COLO668 (cell line): ENCODE results near the gene PKN2.
"Not testable (repeated sequence)": the region's sequence is repeated elsewhere in the genome, so short reads cannot be mapped to it uniquely, and the experiment has no call there.

Source experiments
- DNase-seq: peaks from one replicate; lab custom pipeline; 2025; ENCODE audit not compliant: unreplicated experiment; lab: John Stamatoyannopoulos, UW

Gene PKN2

DNA sequence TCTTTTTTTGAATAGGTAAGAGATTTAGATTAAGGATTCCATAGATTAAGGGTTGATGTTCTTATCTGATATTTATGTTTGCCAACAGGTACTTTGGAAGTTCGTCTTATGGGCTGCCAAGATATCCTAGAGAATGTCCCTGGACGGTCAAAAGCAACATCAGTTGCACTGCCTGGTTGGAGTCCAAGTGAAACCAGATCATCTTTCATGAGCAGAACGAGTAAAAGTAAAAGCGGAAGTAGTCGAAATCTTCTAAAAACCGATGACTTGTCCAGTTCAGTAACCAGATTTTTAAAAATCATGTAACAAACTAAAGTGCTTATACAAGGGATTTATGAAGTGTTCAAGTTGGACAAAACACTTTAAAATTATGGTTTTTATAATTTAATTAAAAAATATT, 100.5 kb downstream of the PKN2 start:
- DNase-seq, result no peak

DNA sequence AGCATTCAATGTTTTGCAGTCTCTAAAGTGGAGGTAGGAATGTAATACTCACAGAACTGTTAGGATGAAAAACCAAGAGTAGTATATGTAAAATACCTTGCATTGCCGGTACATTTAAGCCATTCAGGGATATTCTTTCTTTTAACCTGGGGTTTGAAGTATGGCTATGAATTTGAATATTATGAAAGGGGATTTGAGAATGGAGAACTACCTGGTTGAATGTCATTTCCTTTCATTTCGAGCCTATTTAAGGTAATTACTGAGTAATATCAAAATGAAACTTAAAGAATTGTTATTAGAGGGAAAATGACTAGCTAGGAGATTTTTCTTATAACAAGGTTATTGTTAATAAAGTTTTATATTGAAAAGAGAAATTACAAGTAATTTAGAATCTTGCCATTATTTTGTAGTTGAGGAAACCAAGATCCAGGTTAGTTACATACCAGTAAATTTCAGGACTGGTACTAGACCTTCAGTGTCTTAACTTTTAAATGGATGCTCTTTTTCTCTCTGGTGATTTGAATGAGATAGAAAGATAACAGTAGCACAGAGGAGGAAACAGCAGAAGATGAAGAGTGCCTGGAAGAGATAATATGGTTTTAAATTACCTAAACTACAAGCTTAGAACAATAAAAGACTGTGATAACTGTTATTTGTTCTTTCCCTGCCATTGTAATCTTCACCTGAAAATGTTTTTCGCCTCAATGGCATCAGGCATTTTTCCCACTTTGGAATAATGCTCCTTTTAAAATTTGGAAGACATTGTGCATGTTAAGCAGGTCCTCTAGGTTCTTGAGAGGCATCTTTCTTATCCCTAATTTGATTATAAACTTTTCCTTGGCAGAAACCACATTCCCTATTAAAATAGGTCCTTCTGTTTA, 103.2 kb downstream of the PKN2 start:
- DNase-seq, result no peak

DNA sequence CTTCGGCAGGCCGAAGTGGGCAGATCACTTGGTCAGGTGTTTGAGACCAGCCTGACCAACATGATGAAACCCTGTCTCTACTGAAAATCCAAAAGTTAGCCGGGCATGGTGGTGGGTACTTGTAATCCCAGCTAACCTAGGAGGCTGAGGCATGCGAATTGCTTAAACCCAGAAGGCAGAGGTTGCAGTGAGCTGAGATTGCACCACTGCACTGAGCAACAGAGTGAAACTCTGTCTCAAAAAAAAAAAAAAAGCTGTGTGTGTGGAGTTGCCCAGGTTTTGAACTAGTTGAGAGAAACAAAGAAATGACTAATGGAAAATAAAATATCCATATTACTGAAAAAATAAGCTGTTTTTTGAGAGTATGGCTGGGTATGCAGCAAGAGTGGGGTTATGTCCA, 107.1 kb downstream of the PKN2 start:
- DNase-seq, result no peak

DNA sequence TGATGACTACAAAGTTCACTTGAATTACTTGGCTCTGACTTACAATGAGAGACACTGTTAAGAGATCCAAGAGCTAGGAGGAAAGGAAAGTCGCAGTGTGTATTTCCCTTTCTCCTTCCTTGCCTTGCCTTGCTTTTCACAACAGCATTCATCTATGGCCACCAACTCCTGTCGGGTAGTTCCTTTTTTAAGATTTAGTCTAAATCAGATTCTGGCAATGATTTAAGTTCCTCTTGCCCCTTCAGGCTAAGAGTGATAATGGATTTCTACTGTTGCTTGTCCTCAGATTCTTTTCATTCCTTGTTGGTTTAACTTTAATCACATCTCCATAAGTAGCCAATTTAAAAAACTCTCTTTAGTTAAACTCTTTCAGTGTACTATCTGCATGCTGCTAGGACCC, 115.4 kb downstream of the PKN2 start:
- DNase-seq, result no peak

DNA sequence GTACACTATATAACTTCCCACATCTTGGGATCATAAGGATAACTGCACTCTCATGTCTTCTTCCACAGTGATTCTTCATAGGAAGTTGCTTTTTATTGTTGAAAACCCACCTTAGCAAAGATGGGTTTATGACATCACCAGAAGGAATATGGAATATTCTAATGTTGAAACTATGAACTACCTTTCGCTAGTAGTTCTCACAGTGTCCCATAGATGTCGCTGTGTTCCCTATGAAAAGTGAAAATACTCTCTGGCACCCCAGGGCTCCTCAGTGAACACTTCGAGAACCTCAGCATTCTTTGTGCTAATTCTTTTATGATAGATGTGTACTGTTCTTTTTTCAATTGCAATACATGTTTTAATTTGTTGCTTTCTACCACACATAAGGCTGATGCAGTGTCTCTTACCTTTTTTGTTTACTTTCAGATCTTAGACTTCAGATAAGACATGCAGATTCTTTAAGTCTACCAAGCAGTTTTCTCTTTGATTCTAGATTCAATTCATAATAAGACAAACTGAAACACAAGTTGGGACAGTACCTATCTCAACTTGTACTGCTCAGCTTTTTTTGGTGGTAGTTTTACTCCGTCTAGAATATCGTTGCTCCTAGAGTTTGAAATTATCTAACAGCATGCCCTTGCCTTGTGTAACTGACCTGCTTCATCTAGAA, 116.4 kb downstream of the PKN2 start:
- peak; percentile 18 for DNase-seq

DNA sequence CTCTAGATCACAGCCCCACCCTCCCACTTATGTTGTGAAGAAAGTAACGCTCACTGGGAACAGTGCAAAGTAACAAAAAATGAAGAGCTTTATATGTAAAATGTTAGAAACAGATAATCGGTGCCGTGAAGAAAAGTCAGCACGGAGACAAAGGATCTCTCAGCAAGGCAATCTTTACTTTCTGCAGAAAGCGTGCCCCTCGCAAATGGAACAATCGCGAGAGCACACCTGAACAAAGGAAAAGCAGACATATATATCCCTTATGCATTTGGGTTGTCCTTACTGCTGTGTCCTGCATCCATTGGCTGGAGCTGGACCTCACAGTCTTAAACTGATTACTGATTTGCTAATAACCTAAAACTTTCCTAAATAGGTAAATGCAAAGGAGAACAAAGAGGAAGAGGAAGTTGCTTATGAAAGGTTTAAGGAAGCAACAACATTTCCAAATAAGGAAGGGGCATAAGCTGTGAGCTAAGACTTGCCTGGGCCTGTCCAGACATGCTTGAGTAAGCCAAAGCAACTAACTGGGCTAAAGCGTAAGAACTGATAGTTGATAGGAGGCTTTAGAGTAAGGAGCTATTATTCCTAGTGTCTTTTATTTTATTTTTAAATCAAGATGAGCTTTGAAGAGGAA, 117.6 kb downstream of the PKN2 start:
- no peak for DNase-seq

DNA sequence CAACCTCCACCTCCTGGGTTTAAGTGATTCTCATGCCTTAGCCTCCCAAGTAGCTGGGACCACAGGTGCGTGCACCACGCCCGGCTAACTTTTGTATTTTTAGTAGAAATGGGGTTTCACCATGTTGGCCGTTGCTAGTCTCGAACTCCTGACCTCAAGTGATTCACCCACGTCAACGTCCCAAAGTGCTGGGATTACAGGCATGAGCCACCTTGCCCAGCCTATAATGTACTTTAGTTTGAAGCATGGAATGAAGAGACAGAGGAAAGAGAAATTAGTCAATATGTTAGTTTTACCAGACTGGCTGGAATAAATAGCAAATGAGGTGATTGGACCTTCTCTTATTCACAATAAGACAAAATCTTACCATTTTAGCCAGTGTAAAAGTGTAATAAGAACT, 118.3 kb downstream of the PKN2 start:
- DNase-seq, result no peak

DNA sequence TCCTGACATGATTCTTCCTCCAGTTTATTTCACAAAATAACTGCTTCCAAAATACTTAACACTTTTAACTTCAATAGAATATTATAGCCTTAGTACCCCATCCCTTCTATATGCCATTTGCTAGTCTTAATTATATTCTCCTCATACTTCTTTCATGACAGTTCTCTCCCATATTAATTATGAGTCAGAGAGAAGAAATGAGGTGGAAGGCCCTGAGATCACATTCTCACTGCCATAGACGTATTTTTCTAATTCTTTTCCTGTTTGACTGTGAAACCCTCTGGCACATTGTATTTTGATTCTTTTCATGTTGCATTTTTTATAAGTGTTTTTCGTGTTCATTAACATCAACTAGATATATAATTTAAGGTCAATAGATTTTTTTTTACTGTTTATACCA, 118.9 kb downstream of the PKN2 start:
- DNase-seq, result no peak

DNA sequence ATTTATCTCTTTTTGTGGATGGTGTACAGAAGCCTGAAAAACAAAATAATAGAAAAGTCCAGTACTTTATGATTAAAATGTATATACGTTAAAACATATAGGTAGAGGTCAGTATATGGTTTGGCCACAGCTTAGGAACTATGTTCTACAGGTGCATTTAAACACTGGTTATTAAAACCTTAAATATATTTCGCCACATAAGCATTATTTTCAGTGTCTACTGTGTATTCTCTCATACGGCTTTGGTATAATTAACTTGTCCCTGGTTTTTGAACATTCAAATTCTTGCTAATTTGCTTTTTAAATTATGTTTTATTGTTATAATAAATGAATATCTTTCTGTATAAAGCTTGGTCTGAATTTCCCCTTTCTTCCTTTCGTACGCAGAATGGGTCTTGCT, 119.4 kb downstream of the PKN2 start:
- DNase-seq, result no peak

DNA sequence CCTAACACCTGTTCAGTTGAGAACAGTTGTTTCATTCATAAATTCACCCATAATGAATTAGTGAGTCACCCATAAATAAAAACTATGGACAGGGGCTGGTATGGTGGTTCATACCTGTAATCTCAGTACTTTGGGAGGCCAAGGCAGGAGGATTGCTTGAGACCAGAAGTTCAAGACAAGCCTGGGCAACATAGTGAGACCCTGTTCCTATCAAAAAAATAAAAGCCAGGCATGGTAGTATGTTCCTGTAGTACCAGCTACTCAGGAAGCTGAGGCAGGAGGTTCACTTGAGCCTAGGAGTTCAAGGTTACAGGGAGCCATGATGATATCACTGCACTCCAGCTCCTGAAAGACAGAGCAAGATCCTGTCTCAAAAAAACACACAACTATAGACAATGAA, 128.3 kb downstream of the PKN2 start:
- DNase-seq, result no peak

DNA sequence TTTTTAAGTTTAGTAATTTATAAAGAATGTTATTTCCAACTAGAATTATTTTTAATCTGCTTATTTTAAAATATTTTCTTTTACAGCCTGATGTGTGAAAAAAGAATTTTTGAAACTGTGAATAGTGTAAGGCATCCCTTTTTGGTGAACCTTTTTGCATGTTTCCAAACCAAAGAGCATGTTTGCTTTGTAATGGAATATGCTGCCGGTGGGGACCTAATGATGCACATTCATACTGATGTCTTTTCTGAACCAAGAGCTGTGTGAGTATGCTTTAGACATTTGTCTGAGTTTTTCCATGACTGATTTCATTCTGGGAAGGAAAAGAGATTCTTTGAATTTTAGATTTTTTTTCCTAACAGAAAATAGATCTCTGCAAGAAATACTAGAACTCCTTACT, 129.4 kb downstream of the PKN2 start:
- DNase-seq, result no peak

DNA sequence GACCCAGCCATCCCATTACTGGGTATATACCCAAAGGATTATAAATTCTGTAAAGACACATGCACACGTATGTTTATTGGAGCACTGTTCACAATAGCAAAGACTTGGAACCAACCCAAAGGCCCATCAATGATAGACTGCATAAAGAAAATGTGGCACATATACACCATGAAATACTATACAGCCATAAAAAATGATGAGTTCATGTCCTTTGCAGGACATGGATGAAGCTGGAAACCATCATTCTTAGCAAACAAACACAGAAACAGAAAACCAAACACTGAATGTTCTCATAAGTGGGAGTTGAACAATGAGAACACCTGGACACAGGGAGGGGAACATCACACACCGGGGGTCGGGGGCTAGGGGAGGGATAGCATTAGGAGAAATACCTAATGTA, 135.6 kb downstream of the PKN2 start:
- DNase-seq, result not testable (repeated sequence)

DNA sequence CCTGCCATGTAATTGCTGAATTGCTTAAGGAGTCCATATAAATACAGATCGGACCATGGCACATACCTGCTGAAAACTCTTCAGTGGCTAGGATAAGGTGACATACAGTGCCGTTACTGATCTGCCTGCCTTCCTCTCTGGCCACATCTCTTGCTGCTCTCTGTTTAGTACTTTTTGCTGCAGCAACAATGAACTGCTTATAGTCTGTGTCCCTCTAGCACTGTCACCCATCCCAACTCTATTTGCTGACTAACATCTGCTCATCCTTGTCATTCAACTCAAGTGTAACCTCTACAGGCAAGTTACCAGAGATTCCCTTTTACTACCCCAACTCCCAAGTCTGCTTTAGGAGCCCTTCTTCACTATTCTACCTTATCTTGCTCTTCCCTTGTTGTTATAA, 141.6 kb downstream of the PKN2 start:
- no peak for DNase-seq

DNA sequence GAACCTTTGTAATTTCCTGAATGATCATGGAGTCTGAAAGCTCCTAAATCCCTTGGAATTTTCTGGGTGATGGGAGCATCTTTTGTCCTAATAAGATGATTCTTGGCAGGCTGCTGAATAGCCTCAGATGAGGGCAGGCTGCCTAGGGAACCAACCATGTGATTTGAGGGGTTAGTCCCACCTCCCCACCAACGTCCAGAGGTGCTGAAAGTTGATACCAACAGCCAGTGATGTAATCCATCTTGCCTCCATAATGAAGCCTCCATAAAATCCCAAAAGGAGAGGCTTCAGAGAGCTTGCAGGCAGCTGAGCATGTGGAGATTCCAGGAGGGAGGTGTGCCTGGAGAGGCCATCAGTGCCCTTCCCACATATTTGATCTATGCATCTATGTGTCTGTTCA, 163.6 kb downstream of the PKN2 start:
- DNase-seq, result no peak

DNA sequence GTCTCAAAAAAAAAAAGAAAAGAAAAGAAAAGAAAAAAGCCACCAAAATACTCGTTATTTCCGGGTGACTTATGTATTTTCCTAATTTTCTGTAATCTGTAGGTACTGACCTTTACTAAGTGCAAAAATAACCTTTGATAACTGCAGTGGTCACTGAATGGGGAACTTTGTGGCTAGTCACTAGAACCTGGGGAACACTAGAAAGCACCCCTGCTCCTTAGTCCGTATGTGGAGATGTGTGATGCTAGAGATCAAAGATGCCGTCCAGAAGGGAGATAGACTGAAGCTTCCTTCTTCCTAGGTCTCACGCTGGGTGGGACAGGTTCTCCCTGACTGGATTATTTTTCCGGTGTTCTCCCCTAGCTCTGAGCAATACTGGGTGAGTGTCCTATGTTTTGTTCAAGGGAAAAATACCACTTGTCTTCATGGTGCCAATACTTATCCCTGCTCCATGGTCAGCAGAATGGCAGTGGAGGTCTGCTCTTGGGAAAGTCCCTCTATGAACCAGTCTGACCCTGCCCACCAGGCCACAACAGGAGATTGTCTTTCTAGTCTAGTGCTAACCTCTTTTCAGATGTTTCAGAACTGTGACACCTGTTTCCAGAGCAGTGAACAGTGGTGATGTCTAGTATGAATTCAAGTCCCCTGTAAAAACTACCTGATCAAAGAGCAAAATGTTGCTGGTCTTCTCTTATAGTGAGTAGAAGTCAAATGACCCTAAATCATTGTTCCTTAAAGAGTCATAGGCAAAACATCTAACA, 167.4 kb downstream of the PKN2 start:
- DNase-seq, result no peak

DNA sequence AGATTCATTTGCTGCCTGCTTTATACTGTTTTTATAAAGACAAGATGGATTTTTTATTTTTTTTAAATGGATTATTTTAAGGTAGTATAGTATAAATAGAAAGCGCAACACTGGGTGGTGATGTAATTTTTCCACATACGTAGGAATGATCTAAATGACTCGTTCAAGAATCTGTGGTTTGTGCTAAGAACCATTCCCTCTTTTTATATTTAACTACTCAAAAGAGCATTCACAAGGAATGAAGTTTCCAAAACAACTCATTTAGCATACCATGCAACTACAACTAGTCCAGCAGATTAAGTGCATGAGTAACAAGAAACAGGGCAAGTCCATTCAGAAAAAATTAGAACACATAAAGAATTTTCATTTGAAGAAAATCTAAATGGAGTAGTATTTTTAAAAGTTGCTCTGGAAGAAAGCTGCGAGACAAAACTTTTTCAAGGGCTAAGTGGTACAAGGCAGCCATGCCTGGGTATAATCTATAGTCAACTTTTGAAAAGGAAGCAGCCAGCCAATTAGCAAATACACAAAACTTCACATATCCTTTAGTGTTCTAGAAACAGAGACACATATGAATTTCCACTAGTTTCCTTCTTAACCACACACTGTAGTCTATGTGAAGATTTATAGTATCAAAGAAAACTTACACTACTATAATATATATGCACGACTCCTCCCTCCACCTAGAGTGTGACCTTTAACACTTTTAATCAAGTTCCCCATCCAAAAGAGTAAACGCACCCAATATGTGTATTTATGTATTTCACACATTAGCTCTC, 183.9 kb downstream of the PKN2 start:
- DNase-seq, result no peak

DNA sequence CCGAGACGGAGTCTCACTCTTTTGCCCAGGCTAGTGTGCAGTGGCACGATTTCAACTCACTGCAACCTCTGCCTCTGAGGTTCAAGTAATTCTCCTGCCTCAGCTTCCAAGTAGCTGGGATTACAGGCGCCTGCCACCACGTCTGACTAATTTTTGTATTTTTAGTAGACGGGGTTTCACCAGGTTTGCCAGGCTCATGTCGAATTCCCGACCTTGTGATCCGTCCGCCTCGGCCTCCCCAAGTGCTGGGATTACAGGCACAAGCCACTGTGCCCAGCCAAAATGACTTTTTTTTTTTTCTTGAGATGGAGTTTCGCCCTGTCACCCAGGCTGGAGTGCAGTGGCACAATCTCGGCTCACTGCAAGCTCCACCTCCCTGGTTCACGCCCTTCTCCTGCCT, 185.6 kb downstream of the PKN2 start:
- DNase-seq, result not testable (repeated sequence)

DNA sequence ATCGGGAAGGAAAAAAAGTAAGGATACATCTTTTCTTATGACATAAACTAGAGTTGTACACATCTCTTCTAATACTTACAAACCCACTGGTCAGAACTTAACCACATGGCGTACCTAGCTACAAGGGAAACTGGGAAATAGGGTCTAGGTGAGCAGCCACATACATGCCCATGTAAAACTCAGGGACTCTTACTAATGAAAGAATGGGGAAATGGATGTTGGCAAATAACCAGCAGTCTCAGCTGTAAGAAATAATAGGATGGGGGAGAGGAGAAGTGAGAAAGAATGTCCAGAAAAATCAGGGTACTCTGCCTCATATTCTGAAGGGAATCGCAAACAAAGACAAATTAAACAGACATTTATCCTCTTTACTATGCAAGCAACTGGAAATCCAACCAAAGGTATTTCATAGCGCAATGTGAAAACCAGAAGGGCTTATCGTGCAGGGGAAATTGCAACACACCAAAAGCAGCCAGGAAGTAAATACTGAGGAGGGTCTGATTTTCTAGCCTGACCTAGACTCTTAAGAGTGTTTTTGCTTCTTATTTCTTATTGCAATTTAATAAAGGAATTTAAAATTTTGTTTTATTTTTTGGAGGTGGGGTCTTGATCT, 189.8 kb downstream of the PKN2 start:
- DNase-seq, result no peak

DNA sequence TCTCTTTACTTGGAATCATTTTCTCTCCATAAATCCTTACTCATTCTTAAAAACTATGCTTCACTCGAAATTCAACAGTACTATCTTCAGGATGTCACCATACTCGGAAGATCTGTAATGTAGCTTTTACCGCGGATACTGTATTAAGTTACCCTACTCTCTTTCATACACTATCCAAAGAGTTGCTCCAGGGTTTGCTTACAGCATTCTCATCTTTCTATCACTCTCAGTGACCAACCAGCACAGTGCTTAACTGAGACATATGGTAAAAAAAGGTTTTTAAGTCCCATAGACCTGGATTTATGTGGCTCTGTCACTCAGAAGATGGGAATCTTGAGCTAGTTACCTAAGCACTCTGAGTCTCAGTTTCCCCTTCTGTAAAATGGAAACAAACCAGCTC, 191.5 kb downstream of the PKN2 start:
- DNase-seq, result no peak
